PC-9 (cell line): ENCODE measurements around the gene LRRC46. TPM values are rescaled to one million over a fixed set of nuclear protein-coding genes. Genes with fewer than 3 reads are reported as not detected.

Experiments
- BruUV-seq: library from RNA; stranded (reverse); fragments of 400-500 nt; replicated peaks from 2 replicates; lab custom pipeline; 2021; lab: Mats Ljungman, UMichigan
- CTCF ChIA-PET: fragments of 300-600 bp; sonication (Branson Sonifier 250); formaldehyde crosslinking; loops from one replicate; lab custom pipeline; 2022; ENCODE audit warnings: antibody characterized with exemption; lab: Charles Lee
- POLR2A ChIA-PET: fragments of 300-600 bp; sonication (Branson Sonifier 250); formaldehyde crosslinking; loops from one replicate; lab custom pipeline; 2022; ENCODE audit warnings: antibody characterized with exemption; ENCODE audit not compliant: unreplicated experiment; lab: Charles Lee
- DNase-seq, 2 experiments: peaks; one replicate each; pipeline versions ENCODE4 v3.0.0 to v3.0.0-alpha.2; 2015 to 2022; ENCODE audit warnings: mixed read lengths in 1 of 2
- H2AFZ ChIP-seq: fragments of 200-600 bp; sonication (generic); 2 replicates; pipeline ENCODE4 v1.8.1; 2017; ENCODE audit warnings: antibody characterized with exemption
- H3F3A ChIP-seq: fragments of 200-600 bp; sonication (generic); 2 replicates; pipeline ENCODE4 v1.8.1; 2017; ENCODE audit warnings: antibody characterized with exemption, mild to moderate bottlenecking, low read depth; ENCODE audit not compliant: insufficient read depth
- H3K27ac ChIP-seq: fragments of 200-600 bp; sonication (generic); 2 replicates; pipeline ENCODE4 v1.6.1; 2016; ENCODE audit warnings: mixed run types
- H3K27me3 ChIP-seq: fragments of 200-600 bp; sonication (generic); 2 replicates; pipeline ENCODE4 v1.6.1; 2016; ENCODE audit warnings: low read depth, mixed run types; ENCODE audit not compliant: insufficient read depth
- H3K36me3 ChIP-seq: fragments of 200-600 bp; sonication (generic); 2 replicates; pipeline ENCODE4 v1.6.1; 2016; ENCODE audit warnings: low read depth, mixed run types
- H3K4me1 ChIP-seq: fragments of 200-600 bp; sonication (generic); replicated peaks from 2 replicates; pipeline ENCODE4 v1.6.1; 2016; ENCODE audit warnings: mixed run types; ENCODE audit not compliant: insufficient read depth
- H3K4me2 ChIP-seq: fragments of 200-600 bp; sonication (generic); 2 replicates; pipeline ENCODE4 v1.6.1; 2017; ENCODE audit warnings: mixed run types
- H3K4me3 ChIP-seq: fragments of 200-600 bp; sonication (generic); 2 replicates; pipeline ENCODE4 v1.6.1; 2016; ENCODE audit warnings: mixed run types
- H3K79me2 ChIP-seq: fragments of 200-600 bp; sonication (generic); 2 replicates; pipeline ENCODE4 v1.6.1; 2017; ENCODE audit warnings: low read depth, mixed run types
- H3K9me2 ChIP-seq: fragments of 200-600 bp; sonication (generic); 2 replicates; pipeline ENCODE4 v1.8.1; 2017; ENCODE audit warnings: mild to moderate bottlenecking; ENCODE audit not compliant: insufficient read depth
- H3K9me3 ChIP-seq: fragments of 200-600 bp; sonication (generic); 2 replicates; pipeline ENCODE4 v1.8.1; 2016; ENCODE audit warnings: low read depth; ENCODE audit not compliant: insufficient read depth
- H4K20me1 ChIP-seq: fragments of 200-600 bp; sonication (generic); 2 replicates; pipeline ENCODE4 v1.8.1; 2017; ENCODE audit not compliant: insufficient read depth
- EZH2 ChIP-seq: fragments of 200-600 bp; sonication (generic); IDR thresholded peaks from 2 replicates; pipeline ENCODE4 v1.8.0; 2017; ENCODE audit warnings: antibody characterized with exemption, low read depth
- intact Hi-C: fragments of 100-400 bp; cut with micrococcal nuclease; formaldehyde crosslinking; loops from one replicate; pipeline ENCODE4 v1.10.0; 2022; ENCODE audit not compliant: unreplicated experiment
- total RNA-seq: library from RNA; stranded (reverse); gene quantifications from 2 replicates; pipeline ENCODE4 v1.2.3, GENCODE V29; 2021
- TF ChIP-seq, protein P1 (sequence below): fragments of 200-600 bp; sonication (generic); conservative IDR thresholded peaks from 2 replicates; pipeline ENCODE4 v1.6.1; 2017; ENCODE audit warnings: mixed run types, antibody characterized with exemption, mild to moderate bottlenecking, moderate library complexity

Gene LRRC46
- total RNA-seq, 1 experiment from 2014 or later = 1.9 TPM

DNA sequence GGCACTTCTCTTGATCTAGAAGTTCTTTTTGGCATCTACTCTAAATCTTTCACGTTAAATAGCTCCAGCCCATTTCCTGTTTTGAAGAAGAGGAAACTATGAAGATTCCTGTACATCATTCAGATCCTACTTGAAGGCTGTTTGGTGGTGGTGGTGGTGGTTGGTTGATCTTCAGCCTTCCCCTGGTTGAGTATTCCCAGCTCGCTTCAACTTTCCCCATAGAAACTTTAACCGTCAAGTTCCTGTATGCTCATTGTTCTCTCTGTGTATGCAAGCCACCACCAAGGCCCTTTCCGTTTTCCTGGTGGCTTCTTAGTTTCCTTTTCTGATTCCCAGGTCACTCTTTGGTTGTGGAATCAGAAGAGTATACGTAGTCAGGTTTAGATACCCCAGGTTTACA lies 3.3 kb downstream of the LRRC46 start:
- intact Hi-C loops = no loop called here
- Histone ChIP-seq H3K27ac (no peak overlapping the region), H3K4me1 (peaks cover 22% of the 10 kb centered on the region), H3K4me2 (no peak overlapping the region), H3K79me2 (peaks cover 21% of the 10 kb centered on the region), H3K4me3 (no peak overlapping the region), H3K9me3 (no peaks in the 10 kb centered on the region), H2AFZ (no peak overlapping the region), H3K27me3 (no peaks in the 10 kb centered on the region), H3K9me2 (no peaks in the 10 kb centered on the region), H3F3A (peaks cover 36% of the 10 kb centered on the region), H4K20me1 (peaks cover 4% of the 10 kb centered on the region; the same call in 1 of the 2 replicates), H3K36me3 (no peaks in the 10 kb centered on the region)
- no TSS peak for BruUV-seq
- DNase-seq = no peak
- no peak for TF ChIP-seq EZH2
- TF ChIP-seq, protein P1, sequence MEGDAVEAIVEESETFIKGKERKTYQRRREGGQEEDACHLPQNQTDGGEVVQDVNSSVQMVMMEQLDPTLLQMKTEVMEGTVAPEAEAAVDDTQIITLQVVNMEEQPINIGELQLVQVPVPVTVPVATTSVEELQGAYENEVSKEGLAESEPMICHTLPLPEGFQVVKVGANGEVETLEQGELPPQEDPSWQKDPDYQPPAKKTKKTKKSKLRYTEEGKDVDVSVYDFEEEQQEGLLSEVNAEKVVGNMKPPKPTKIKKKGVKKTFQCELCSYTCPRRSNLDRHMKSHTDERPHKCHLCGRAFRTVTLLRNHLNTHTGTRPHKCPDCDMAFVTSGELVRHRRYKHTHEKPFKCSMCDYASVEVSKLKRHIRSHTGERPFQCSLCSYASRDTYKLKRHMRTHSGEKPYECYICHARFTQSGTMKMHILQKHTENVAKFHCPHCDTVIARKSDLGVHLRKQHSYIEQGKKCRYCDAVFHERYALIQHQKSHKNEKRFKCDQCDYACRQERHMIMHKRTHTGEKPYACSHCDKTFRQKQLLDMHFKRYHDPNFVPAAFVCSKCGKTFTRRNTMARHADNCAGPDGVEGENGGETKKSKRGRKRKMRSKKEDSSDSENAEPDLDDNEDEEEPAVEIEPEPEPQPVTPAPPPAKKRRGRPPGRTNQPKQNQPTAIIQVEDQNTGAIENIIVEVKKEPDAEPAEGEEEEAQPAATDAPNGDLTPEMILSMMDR = no peak
- POLR2A ChIA-PET = interaction anchor here (0.7 kb wide), 1 partner anchor 101 kb away, joined by 4 read pairs; no protein-coding TSS in a partner anchor
- CTCF ChIA-PET = no interaction called here

DNA sequence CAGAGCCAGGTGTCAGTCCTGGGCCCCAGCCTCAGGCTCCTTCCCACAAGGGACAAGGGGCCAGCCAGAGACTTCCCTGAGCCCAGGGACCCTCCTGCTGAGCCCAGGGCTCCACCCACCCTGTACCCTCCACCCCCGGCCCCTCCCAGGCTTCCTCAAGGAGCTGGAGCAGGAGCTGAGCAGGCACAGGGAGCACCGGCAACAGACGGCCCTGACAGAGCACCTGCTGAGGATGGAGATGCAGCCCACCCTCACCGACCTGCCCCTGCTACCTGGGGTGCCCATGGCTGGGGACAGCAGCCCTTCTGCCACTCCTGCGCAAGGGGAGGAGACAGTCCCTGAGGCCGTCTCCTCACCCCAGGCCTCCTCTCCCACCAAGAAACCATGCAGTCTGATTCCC lies 5.1 kb downstream of the LRRC46 start:
- ChIA-PET CTCF (no interaction called here), POLR2A (no interaction called here)
- Histone ChIP-seq H3K4me3 (no peak overlapping the region), H3K4me2 (no peak overlapping the region), H3F3A (peaks cover 24% of the 10 kb centered on the region), H2AFZ (no peak overlapping the region), H4K20me1 (no peaks in the 10 kb centered on the region), H3K27ac (no peak overlapping the region), H3K79me2 (peaks cover 20% of the 10 kb centered on the region), H3K36me3 (no peaks in the 10 kb centered on the region), H3K9me3 (no peaks in the 10 kb centered on the region), H3K9me2 (no peaks in the 10 kb centered on the region), H3K27me3 (no peaks in the 10 kb centered on the region), H3K4me1 (peaks cover 24% of the 10 kb centered on the region)
- no TSS peak for BruUV-seq
- no peak for DNase-seq
- TF ChIP-seq, protein P1 = no peak
- no peak for TF ChIP-seq EZH2
- intact Hi-C loops = no loop called here

DNA sequence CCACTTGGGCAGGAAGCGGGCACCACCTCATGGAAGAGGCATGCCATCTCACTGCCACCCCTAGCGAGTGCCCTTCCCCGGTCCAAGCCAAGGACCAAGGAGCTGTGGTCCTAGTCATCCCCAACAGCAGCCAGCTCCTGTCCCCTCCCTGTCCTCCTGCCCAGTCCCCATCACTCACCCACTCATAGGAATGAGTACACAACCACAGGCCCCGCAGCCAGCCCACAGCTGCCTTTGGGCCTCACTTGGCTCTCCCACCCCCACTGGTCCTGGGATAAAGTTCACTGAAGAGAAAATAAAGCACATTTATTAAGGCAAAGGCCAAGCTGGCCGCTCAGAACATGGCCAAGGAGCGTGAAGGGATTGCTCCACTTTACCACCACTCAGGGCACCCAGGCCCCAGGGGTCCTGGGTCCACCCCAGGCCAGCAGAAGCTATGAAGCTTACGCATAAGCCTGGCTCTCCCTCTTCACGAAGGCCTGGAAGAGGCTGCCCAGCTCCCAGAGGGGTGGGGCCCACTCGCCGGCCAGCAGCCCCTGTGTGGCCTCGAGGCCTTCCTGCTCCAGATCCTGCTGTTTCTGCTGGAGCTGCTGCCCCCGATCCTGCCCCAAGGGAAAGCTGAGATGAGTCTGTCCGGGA lies 6.0 kb downstream of the LRRC46 start:
- Histone ChIP-seq H3K9me3 (no peaks in the 10 kb centered on the region), H3K4me3 (no peak overlapping the region), H3K27ac (no peak overlapping the region), H3K4me2 (no peak overlapping the region), H3K4me1 (peaks cover 25% of the 10 kb centered on the region), H3K36me3 (no peaks in the 10 kb centered on the region), H3K79me2 (peaks cover 20% of the 10 kb centered on the region), H3F3A (peaks cover 24% of the 10 kb centered on the region), H3K9me2 (no peaks in the 10 kb centered on the region), H4K20me1 (no peaks in the 10 kb centered on the region), H2AFZ (no peak overlapping the region), H3K27me3 (no peaks in the 10 kb centered on the region)
- POLR2A ChIA-PET = no interaction called here
- TF ChIP-seq, protein P1 = no peak
- no peak for TF ChIP-seq EZH2
- intact Hi-C loops = no loop called here
- CTCF ChIA-PET = no interaction called here
- no TSS peak for BruUV-seq
- no peak for DNase-seq
